K562 (cell line): ENCODE results near the gene SUPT5H. TPM values are rescaled to one million over a fixed set of nuclear protein-coding genes. Genes with fewer than 3 reads are reported as not detected.

Experiments used
- AFF1 ChIP-seq, 2 experiments: fragments of 450-650 bp; IDR thresholded peaks; 2 replicates each; pipeline ENCODE4 v1.6.1; 2018; ENCODE audit warnings: mild to moderate bottlenecking in 2 of 2, low read depth in 1 of 2; ENCODE audit not compliant: partially characterized antibody in 2 of 2
- CEBPZ ChIP-seq: fragments of 150-350 bp; IDR thresholded peaks from 2 replicates; pipeline ENCODE4 v1.6.1; 2014; ENCODE audit warnings: low read depth, mild to moderate bottlenecking, low read length, borderline replicate concordance
- ELF4 ChIP-seq: fragments of 450-650 bp; formaldehyde crosslinking; IDR thresholded peaks from 2 replicates; pipeline ENCODE4 v1.4.0; 2022; ENCODE audit warnings: missing genetic modification characterization
- GTF2A2 ChIP-seq: IDR thresholded peaks from 2 replicates; pipeline ENCODE4 v1.6.1; 2016; ENCODE audit warnings: mild to moderate bottlenecking, missing genetic modification characterization, missing compliant biosample characterization
- HLTF ChIP-seq: fragments of 450-650 bp; IDR thresholded peaks from 2 replicates; pipeline ENCODE4 v1.6.1; 2016
- HNRNPH1 ChIP-seq: fragments of 200-400 bp; formaldehyde crosslinking; optimal IDR thresholded peaks from 2 replicates; pipeline ENCODE3; 2017; ENCODE audit warnings: low read depth, mild to moderate bottlenecking, low read length, moderate library complexity
- KLF1 ChIP-seq: fragments of 450-650 bp; IDR thresholded peaks from 2 replicates; pipeline ENCODE4 v1.6.1; 2016; ENCODE audit warnings: missing genetic modification characterization, missing compliant biosample characterization
- MEF2A ChIP-seq: IDR thresholded peaks from 2 replicates; pipeline ENCODE4 v1.6.1; 2011; ENCODE audit warnings: low read depth, mild to moderate bottlenecking, low read length, moderate library complexity; ENCODE audit not compliant: control insufficient read depth
- NBN ChIP-seq: fragments of 450-650 bp; IDR thresholded peaks from 2 replicates; pipeline ENCODE4 v1.6.1; 2016; ENCODE audit warnings: low read depth, mild to moderate bottlenecking
- NFIX ChIP-seq: fragments of 250-450 bp; sonication (Bioruptor Pico); IDR thresholded peaks from 2 replicates; pipeline ENCODE4 v1.4.0; 2020; ENCODE audit warnings: low read depth, mild to moderate bottlenecking, moderate library complexity
- SLC30A9 ChIP-seq: fragments of 250-450 bp; sonication (Bioruptor Pico); IDR thresholded peaks from 2 replicates; pipeline ENCODE4 v1.8.0; 2022; ENCODE audit warnings: mild to moderate bottlenecking, moderate library complexity
- THAP12 ChIP-seq: fragments of 250-450 bp; sonication (Bioruptor Pico); IDR thresholded peaks from 2 replicates; pipeline ENCODE4 v1.9.0; 2021; ENCODE audit warnings: mild to moderate bottlenecking, inconsistent platforms
- THRA ChIP-seq: fragments of 450-650 bp; IDR thresholded peaks from 2 replicates; pipeline ENCODE4 v1.6.1; 2017; ENCODE audit warnings: mild to moderate bottlenecking, moderate library complexity
- XRCC4 ChIP-seq: IDR thresholded peaks from one replicate; pipeline ENCODE4 v1.6.1; 2011; ENCODE audit not compliant: insufficient read depth, insufficient read length; ENCODE audit errors: extremely low read depth
- ZNF324 ChIP-seq: fragments of 250-450 bp; sonication (Bioruptor Pico); IDR thresholded peaks from 2 replicates; pipeline ENCODE4 v1.4.0; 2020; ENCODE audit warnings: mild to moderate bottlenecking
- ZNF551 ChIP-seq: fragments of 250-450 bp; sonication (Bioruptor Pico); IDR thresholded peaks from 2 replicates; pipeline ENCODE4 v1.5.0; 2021; ENCODE audit warnings: mild to moderate bottlenecking, moderate library complexity
- polyA plus RNA-seq, 8 experiments: library from polyadenylated mRNA; depleted of rRNA in 4 of 8; stranded (reverse) in 5 of 8; unstranded in 3 of 8; fragments of >200 nt; fragmentation: Nextera tagmentation in 2 of 8; fragmentation: Illumina TruSeq in 1 of 8; extraction: Ambion mirVana in 2 of 8; extraction: Trizol in 1 of 8; gene quantifications; 2 replicates each; pipeline versions ENCODE4 v1.2.1 to v1.2.3, GENCODE V29; 2011 to 2014; ENCODE audit warnings: inconsistent platforms in 1 of 8, missing spikeins in 1 of 8
- total RNA-seq, 7 experiments: library from RNA; depleted of rRNA in 6 of 7; stranded (reverse); fragments of >200 nt in 6 of 7; fragmentation: Illumina TruSeq in 2 of 7; extraction: Trizol in 2 of 7; gene quantifications; 2 replicates each; pipeline versions ENCODE4 v1.2.1 to v1.2.3, GENCODE V29; 2011 to 2021; ENCODE audit warnings: low replicate concordance in 1 of 7

The SUPT5H gene
- total and polyA plus RNA-seq, 9 of the 15 experiments (the other 6 are each of a cell fraction or from before 2014, with no cell fraction given) = 13.3 to 85.9 (median 35.9) TPM

- TF ChIP-seq CEBPZ (no peak), KLF1 (tag) (no peak), THAP12 (no peak), HNRNPH1 (no peak), THRA (no peak), AFF1 (IDR thresholded peaks at IDR 0.05; ENCODE audit: low read depth in 1 of 2, partially characterized antibody in 2 of 2) (peak in 1 of 2 experiments; percentile 12), NFIX (CRISPR knock-in tag) (no peak), SLC30A9 (no peak), MEF2A (no peak), NBN (0 out of 2 replicates have a peak, but pooled peaks have one; percentile 54), ELF4 (no peak), GTF2A2 (tag) (no peak), ZNF551 (CRISPR knock-in tag) (no peak), HLTF (no peak), XRCC4 (no peak), ZNF324 (no peak)
Observed at GRCh38 chr19:39403331-39404312, 41.8 kb upstream of the SUPT5H start (continued).
